ENCODE data around the gene PTPRU. TPM values are rescaled to one million over a fixed set of nuclear protein-coding genes. Genes with fewer than 3 reads are reported as not detected.

Gene PTPRU
- polyA plus RNA-seq, 1 experiment: 7.8 TPM

DNA sequence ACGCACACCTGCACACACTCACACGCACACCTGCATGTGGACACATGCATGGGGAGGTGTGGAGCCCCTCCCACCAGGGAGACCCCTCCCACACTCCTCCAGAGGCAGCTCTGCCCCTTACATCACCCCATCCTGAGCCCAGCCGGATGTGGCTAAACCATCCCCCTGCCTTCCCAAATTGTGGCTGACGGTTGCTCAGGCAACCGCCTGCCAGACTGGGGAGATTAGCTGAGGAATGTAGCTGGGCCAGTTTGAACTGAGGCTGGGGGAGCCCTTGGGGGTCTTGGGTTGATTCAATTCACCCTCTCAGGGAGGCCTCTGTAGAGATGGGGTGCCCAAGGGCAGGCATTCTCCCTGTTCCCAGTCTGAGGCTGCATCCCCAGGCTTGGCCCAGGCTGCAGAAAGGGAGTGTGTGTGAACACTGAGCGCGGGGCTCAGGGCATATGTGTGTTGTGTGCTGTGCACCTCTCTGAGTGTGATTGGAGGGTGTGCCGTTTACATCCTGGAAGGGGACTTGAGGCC, 12.9 kb downstream of the PTPRU start:
- Histone ChIP-seq H3K27ac (ENCODE audit: low read depth, low read length) (peak overlapping the region; percentile 11), H3K4me3 (ENCODE audit: low read depth, low read length) (no peak overlapping the region), H3K27me3 (ENCODE audit: control insufficient read depth, insufficient read depth, low read length) (no peaks in the 10 kb centered on the region), H3K9me3 (ENCODE audit: control insufficient read depth, insufficient read depth, low read length) (no peaks in the 10 kb centered on the region)
- CTCF ChIA-PET: no interaction called here
- TF ChIP-seq, protein P1, sequence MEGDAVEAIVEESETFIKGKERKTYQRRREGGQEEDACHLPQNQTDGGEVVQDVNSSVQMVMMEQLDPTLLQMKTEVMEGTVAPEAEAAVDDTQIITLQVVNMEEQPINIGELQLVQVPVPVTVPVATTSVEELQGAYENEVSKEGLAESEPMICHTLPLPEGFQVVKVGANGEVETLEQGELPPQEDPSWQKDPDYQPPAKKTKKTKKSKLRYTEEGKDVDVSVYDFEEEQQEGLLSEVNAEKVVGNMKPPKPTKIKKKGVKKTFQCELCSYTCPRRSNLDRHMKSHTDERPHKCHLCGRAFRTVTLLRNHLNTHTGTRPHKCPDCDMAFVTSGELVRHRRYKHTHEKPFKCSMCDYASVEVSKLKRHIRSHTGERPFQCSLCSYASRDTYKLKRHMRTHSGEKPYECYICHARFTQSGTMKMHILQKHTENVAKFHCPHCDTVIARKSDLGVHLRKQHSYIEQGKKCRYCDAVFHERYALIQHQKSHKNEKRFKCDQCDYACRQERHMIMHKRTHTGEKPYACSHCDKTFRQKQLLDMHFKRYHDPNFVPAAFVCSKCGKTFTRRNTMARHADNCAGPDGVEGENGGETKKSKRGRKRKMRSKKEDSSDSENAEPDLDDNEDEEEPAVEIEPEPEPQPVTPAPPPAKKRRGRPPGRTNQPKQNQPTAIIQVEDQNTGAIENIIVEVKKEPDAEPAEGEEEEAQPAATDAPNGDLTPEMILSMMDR (IDR thresholded peaks at IDR 0.05; ENCODE audit: low read depth, low read length): no peak
- no peak for DNase-seq (ENCODE audit: low read depth, low spot score)
- POLR2A ChIA-PET: no interaction called here

DNA sequence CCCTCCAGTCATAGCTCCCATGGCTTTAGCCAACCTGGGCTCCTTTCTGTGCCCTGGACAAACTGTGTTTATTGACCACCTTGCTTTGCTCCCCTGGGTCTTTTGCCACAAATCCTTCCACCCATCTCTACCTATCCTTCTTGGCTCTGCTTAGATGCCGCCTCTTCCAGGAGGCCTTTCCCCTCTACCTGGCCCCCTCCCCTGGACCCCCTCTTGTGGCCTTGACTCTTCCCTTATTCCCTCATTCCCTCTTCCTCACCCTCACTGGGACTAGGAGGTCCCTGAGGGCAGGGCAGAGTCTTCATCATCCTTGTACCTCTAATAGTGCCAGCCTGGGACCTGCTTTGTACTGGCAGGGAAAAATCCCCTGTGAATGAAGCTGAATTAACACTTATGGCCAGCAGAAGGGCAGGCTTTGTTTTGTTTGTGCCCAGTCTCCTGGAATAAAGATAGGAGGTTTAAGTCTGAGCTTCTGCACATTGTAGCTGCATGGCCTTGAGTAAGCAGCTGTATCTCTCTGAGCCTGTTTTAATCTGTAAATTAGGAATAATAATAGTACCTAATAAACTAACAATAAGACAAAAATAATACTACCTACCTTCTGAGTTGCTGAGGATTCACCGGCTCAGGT, 13.7 kb downstream of the PTPRU start:
- no peaks in the 10 kb centered on the region for H3K27me3 ChIP-seq (ENCODE audit: control insufficient read depth, insufficient read depth, low read length)
- POLR2A ChIA-PET: no interaction called here
- CTCF ChIA-PET: interaction anchor here (1.4 kb wide), 1 partner anchor 1457 kb away, joined by 3 read pairs; no protein-coding TSS in a partner anchor
- TF ChIP-seq, protein P1 (IDR thresholded peaks at IDR 0.05; ENCODE audit: low read depth, low read length): no peak
- H3K4me3 ChIP-seq (ENCODE audit: low read depth, low read length): no peak overlapping the region
- H3K9me3 ChIP-seq (ENCODE audit: control insufficient read depth, insufficient read depth, low read length): no peaks in the 10 kb centered on the region
- H3K27ac ChIP-seq (ENCODE audit: low read depth, low read length): no peak overlapping the region
- no peak for DNase-seq (ENCODE audit: low read depth, low spot score)

DNA sequence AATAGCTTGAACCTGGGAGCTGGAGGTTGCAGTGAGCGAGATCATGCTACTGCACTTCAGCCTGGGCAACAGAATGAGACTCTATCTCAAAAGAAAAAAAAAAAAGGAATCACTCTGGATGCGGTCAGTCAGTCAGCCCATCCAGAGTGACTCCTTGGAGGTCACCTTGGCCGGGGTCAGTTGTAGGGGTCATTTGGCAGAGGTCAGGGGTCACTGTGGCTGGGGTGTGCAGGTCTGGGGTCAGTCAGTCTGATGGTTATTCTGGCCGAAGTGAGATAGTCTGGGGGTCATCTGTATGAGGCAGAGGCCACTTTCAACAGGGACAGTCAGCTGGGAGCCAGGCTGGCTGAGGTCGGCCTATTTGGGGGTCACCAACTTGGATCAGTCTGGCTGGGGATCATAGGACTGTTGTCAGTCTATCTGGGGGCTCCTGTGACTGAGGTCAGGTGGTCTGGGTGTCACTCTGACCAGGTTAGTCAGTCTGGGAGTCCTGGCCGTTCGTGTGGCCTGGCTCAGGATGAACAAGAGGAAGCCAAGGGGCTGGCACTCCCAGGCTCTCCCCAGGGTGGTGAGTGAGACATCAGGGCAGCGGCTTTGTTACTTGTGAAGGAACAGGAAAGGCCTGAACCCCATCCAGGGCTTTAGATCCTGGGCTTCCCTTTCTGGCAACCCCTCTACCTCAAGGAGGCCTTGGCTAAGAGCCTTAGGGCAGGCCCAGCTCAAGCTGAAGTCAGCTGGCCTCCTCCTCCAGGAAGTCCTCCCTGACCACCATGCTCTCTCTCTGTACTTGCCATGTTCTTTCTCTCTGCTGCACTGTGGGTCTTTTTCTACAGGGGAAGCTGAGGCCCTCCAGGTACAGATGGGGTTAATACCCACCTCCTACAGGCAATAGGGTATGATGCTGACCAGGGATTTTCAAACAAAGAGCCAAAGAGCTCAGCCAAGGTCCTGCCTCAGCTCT, 15.1 kb downstream of the PTPRU start:
- no peak overlapping the region for H3K27ac ChIP-seq (ENCODE audit: low read depth, low read length)
- TF ChIP-seq, protein P1 (IDR thresholded peaks at IDR 0.05; ENCODE audit: low read depth, low read length): no peak
- ChIA-PET CTCF (interaction anchor here (1.4 kb wide), 1 partner anchor 1456 kb away, joined by 3 read pairs; no protein-coding TSS in a partner anchor), POLR2A (no interaction called here)
- no peak for DNase-seq (ENCODE audit: low read depth, low spot score)
- H3K9me3 ChIP-seq (ENCODE audit: control insufficient read depth, insufficient read depth, low read length): no peaks in the 10 kb centered on the region
- no peak overlapping the region for H3K4me3 ChIP-seq (ENCODE audit: low read depth, low read length)
- H3K27me3 ChIP-seq (ENCODE audit: control insufficient read depth, insufficient read depth, low read length): no peaks in the 10 kb centered on the region

DNA sequence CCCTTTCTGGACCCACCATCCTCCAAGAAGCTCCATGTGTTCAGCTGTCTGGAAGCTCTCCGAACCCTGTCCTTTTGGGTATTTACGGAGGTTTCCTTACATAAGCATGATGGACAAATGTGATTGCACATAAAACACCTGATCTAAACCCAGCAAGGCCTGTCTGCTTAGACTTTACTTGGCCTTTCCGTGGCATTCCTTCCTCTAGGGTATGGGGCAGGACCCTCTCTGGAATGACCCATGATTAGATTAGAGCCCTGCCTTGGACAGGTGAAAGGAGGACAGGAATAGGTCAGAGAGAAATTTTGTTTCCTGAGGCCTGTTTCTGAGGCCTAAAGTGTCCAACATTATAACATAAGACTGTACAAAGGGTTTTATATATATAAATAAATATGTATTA, 16.9 kb downstream of the PTPRU start:
- H3K27ac ChIP-seq (ENCODE audit: low read depth, low read length): no peak overlapping the region
- H3K4me3 ChIP-seq (ENCODE audit: low read depth, low read length): no peak overlapping the region
- no peaks in the 10 kb centered on the region for H3K9me3 ChIP-seq (ENCODE audit: control insufficient read depth, insufficient read depth, low read length)
- POLR2A ChIA-PET: no interaction called here
- TF ChIP-seq, protein P1 (IDR thresholded peaks at IDR 0.05; ENCODE audit: low read depth, low read length): no peak
- CTCF ChIA-PET: interaction anchor here (0.7 kb wide), 1 partner anchor 44 kb away, joined by 3 read pairs; no protein-coding TSS in a partner anchor
- no peaks in the 10 kb centered on the region for H3K27me3 ChIP-seq (ENCODE audit: control insufficient read depth, insufficient read depth, low read length)
- DNase-seq (ENCODE audit: low read depth, low spot score): no peak
